PC-9 (cell line): ENCODE results near the gene WIPI1. TPM values are rescaled to one million over a fixed set of nuclear protein-coding genes. Genes with fewer than 3 reads are reported as not detected.

Experiments used
- BruUV-seq: library from RNA; stranded (reverse); fragments of 400-500 nt; replicated peaks from 2 replicates; lab custom pipeline; 2021; lab: Mats Ljungman, UMichigan
- CTCF ChIA-PET: fragments of 300-600 bp; sonication (Branson Sonifier 250); formaldehyde crosslinking; loops from one replicate; lab custom pipeline; 2022; ENCODE audit warnings: antibody characterized with exemption; lab: Charles Lee
- POLR2A ChIA-PET: fragments of 300-600 bp; sonication (Branson Sonifier 250); formaldehyde crosslinking; loops from one replicate; lab custom pipeline; 2022; ENCODE audit warnings: antibody characterized with exemption; ENCODE audit not compliant: unreplicated experiment; lab: Charles Lee
- DNase-seq, 2 experiments: peaks; one replicate each; pipeline versions ENCODE4 v3.0.0 to v3.0.0-alpha.2; 2015 to 2022; ENCODE audit warnings: mixed read lengths in 1 of 2
- H2AFZ ChIP-seq: fragments of 200-600 bp; sonication (generic); 2 replicates; pipeline ENCODE4 v1.8.1; 2017; ENCODE audit warnings: antibody characterized with exemption
- H3F3A ChIP-seq: fragments of 200-600 bp; sonication (generic); 2 replicates; pipeline ENCODE4 v1.8.1; 2017; ENCODE audit warnings: antibody characterized with exemption, mild to moderate bottlenecking, low read depth; ENCODE audit not compliant: insufficient read depth
- H3K27ac ChIP-seq: fragments of 200-600 bp; sonication (generic); 2 replicates; pipeline ENCODE4 v1.6.1; 2016; ENCODE audit warnings: mixed run types
- H3K27me3 ChIP-seq: fragments of 200-600 bp; sonication (generic); 2 replicates; pipeline ENCODE4 v1.6.1; 2016; ENCODE audit warnings: low read depth, mixed run types; ENCODE audit not compliant: insufficient read depth
- H3K36me3 ChIP-seq: fragments of 200-600 bp; sonication (generic); 2 replicates; pipeline ENCODE4 v1.6.1; 2016; ENCODE audit warnings: low read depth, mixed run types
- H3K4me1 ChIP-seq: fragments of 200-600 bp; sonication (generic); replicated peaks from 2 replicates; pipeline ENCODE4 v1.6.1; 2016; ENCODE audit warnings: mixed run types; ENCODE audit not compliant: insufficient read depth
- H3K4me2 ChIP-seq: fragments of 200-600 bp; sonication (generic); 2 replicates; pipeline ENCODE4 v1.6.1; 2017; ENCODE audit warnings: mixed run types
- H3K4me3 ChIP-seq: fragments of 200-600 bp; sonication (generic); 2 replicates; pipeline ENCODE4 v1.6.1; 2016; ENCODE audit warnings: mixed run types
- H3K79me2 ChIP-seq: fragments of 200-600 bp; sonication (generic); 2 replicates; pipeline ENCODE4 v1.6.1; 2017; ENCODE audit warnings: low read depth, mixed run types
- H3K9me2 ChIP-seq: fragments of 200-600 bp; sonication (generic); 2 replicates; pipeline ENCODE4 v1.8.1; 2017; ENCODE audit warnings: mild to moderate bottlenecking; ENCODE audit not compliant: insufficient read depth
- H3K9me3 ChIP-seq: fragments of 200-600 bp; sonication (generic); 2 replicates; pipeline ENCODE4 v1.8.1; 2016; ENCODE audit warnings: low read depth; ENCODE audit not compliant: insufficient read depth
- H4K20me1 ChIP-seq: fragments of 200-600 bp; sonication (generic); 2 replicates; pipeline ENCODE4 v1.8.1; 2017; ENCODE audit not compliant: insufficient read depth
- EZH2 ChIP-seq: fragments of 200-600 bp; sonication (generic); IDR thresholded peaks from 2 replicates; pipeline ENCODE4 v1.8.0; 2017; ENCODE audit warnings: antibody characterized with exemption, low read depth
- intact Hi-C: fragments of 100-400 bp; cut with micrococcal nuclease; formaldehyde crosslinking; loops from one replicate; pipeline ENCODE4 v1.10.0; 2022; ENCODE audit not compliant: unreplicated experiment
- total RNA-seq: library from RNA; stranded (reverse); gene quantifications from 2 replicates; pipeline ENCODE4 v1.2.3, GENCODE V29; 2021
- TF ChIP-seq, protein P1 (sequence below): fragments of 200-600 bp; sonication (generic); conservative IDR thresholded peaks from 2 replicates; pipeline ENCODE4 v1.6.1; 2017; ENCODE audit warnings: mixed run types, antibody characterized with exemption, mild to moderate bottlenecking, moderate library complexity

Gene WIPI1
- total RNA-seq, 1 experiment from 2014 or later, result 11.2 TPM

DNA sequence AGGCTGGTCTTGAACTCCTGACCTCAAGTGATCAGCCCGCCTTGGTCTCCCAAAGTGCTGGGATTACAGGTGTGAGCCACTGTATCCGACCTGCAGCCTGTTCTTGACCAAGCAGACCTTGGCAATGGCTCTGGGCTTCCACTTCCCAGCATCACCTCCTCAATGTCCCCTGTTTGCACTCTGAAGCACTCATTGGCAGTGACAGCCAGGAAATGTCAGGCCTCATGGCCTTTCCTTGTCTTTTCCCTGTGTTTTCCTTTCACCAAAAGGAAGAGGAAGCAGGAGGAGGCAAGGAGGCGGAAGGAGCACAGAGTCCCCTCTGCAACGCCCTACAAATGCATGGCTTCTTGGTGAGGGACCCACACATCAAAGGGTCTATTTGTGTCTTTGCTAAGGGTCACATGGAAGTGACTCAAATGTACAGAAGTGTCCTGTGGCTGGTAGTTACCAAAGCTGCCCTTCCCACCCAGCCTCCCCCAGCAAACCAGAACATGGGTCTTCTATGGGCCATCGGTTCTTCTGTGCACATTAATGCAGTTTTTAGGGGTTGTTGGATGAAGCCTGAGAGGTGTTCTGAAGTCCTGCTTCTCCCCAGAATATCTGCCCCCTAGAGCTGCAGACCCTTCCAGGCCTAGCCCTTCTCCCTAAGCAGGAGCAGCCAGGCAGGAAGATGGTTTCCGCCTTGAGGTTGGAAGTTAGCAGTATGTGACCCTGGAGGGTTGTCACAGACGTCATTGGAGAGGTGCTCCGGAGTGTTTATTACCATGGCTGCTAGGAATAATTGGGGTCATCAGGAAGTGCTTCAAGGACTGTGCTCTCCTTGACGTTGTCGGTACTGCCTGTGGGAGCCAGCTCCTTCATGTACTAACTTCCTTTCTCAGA lies 60.8 kb downstream of the WIPI1 start:
- Histone ChIP-seq H3F3A (peaks cover 12% of the 10 kb centered on the region), H3K4me1 (peaks cover 18% of the 10 kb centered on the region), H3K9me3 (no peaks in the 10 kb centered on the region), H3K27ac (no peak overlapping the region), H3K27me3 (no peaks in the 10 kb centered on the region), H3K36me3 (no peaks in the 10 kb centered on the region), H3K4me2 (no peak overlapping the region), H3K9me2 (no peaks in the 10 kb centered on the region), H4K20me1 (no peaks in the 10 kb centered on the region), H2AFZ (no peak overlapping the region), H3K79me2 (no peaks in the 10 kb centered on the region), H3K4me3 (no peak overlapping the region)
- intact Hi-C loops, result no loop called here
- POLR2A ChIA-PET, result no interaction called here
- no TSS peak for BruUV-seq
- TF ChIP-seq EZH2, result no peak
- TF ChIP-seq, protein P1, sequence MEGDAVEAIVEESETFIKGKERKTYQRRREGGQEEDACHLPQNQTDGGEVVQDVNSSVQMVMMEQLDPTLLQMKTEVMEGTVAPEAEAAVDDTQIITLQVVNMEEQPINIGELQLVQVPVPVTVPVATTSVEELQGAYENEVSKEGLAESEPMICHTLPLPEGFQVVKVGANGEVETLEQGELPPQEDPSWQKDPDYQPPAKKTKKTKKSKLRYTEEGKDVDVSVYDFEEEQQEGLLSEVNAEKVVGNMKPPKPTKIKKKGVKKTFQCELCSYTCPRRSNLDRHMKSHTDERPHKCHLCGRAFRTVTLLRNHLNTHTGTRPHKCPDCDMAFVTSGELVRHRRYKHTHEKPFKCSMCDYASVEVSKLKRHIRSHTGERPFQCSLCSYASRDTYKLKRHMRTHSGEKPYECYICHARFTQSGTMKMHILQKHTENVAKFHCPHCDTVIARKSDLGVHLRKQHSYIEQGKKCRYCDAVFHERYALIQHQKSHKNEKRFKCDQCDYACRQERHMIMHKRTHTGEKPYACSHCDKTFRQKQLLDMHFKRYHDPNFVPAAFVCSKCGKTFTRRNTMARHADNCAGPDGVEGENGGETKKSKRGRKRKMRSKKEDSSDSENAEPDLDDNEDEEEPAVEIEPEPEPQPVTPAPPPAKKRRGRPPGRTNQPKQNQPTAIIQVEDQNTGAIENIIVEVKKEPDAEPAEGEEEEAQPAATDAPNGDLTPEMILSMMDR, result no peak
- CTCF ChIA-PET, result no interaction called here
- no peak for DNase-seq

DNA sequence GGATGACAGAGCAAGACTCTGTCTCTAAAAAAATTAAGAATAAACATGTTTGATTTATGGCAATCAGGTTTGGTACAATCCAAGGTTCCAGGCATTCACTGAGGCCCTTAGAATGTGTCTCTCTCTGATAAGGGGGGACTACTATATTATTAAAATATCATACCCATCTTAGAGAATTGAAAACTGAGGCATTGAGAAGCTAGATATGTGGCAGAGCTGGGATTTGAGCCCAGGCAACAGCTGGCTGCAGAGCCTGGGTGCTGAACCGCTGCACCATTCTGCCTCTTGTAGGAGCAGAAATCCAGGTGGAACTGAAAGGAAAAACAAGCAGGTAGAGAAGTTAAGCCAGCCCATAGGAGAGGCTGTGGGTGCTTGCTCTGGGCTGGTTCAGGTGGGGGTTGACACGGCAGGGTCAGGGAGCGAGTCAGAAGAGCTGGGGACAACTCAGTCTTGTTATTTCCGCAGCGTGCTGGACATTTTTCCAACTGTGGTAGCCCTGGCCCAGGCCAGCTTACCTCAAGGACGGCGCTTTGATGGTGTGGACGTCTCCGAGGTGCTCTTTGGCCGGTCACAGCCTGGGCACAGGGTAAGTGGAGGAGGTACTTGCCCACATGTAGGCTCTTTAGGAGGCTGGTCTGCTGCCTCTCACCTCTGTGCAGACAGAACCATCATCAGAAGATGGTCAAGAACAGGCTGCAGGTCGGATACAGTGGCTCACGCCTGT lies 62.5 kb downstream of the WIPI1 start:
- DNase-seq, result no peak
- Histone ChIP-seq H3F3A (peaks cover 12% of the 10 kb centered on the region), H4K20me1 (no peaks in the 10 kb centered on the region), H3K4me2 (no peak overlapping the region), H3K27me3 (no peaks in the 10 kb centered on the region), H3K36me3 (no peaks in the 10 kb centered on the region), H3K79me2 (no peaks in the 10 kb centered on the region), H3K4me1 (peaks cover 16% of the 10 kb centered on the region), H3K9me3 (no peaks in the 10 kb centered on the region), H2AFZ (no peak overlapping the region), H3K27ac (no peak overlapping the region), H3K4me3 (no peak overlapping the region), H3K9me2 (no peaks in the 10 kb centered on the region)
- no TSS peak for BruUV-seq
- no peak for TF ChIP-seq EZH2
- TF ChIP-seq, protein P1, result no peak
- ChIA-PET POLR2A (no interaction called here), CTCF (no interaction called here)
- intact Hi-C loops, result no loop called here

DNA sequence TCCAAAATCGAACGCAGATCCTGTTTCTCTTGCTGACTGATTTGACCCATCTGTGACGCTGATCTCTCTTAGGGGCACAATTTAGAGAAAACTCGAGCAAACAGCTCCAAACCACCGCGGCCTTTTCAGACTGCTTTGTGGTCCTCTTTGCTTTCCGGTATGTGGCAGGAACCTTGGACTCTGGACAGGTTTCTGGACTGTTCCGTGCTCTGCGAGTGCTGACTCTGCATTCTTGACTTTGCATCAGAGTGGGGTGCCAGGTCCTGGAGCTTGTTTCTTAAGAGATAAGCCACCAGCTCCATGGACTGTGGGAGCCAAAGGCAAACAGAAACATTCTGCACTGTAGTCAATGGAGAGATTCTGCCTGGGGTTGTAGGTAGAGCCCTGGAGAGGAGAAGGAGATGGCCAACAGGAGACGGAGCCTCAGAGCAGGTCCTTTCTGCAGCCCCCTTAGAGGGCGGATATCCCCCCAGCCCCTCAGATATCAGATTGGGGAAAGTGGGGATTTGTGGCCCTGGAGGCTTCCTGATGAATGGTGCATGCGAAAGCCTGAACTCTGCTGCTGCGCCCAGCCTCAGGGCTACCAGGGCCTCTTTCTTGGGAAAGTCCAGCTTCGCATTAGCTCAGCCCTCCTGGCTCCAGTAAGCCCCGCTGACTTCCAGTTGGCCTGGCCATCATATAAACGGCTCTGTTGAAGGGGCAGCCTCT lies 65.6 kb downstream of the WIPI1 start:
- no peaks in the 10 kb centered on the region for H3K79me2 ChIP-seq
- H3K9me2 ChIP-seq, result no peaks in the 10 kb centered on the region
- H4K20me1 ChIP-seq, result no peaks in the 10 kb centered on the region
- intact Hi-C loops, result no loop called here
- H2AFZ ChIP-seq, result no peak overlapping the region
- H3K4me2 ChIP-seq, result no peak overlapping the region
- H3F3A ChIP-seq, result no peaks in the 10 kb centered on the region
- TF ChIP-seq, protein P1, result no peak
- TF ChIP-seq EZH2, result no peak
- H3K27me3 ChIP-seq, result no peaks in the 10 kb centered on the region
- no peaks in the 10 kb centered on the region for H3K4me1 ChIP-seq
- no peaks in the 10 kb centered on the region for H3K9me3 ChIP-seq
- H3K4me3 ChIP-seq, result no peak overlapping the region
- no peak for DNase-seq
- no TSS peak for BruUV-seq
- CTCF ChIA-PET, result interaction anchor here (0.6 kb wide), 1 partner anchor 45 kb away, joined by 7 read pairs; no protein-coding TSS in a partner anchor
- POLR2A ChIA-PET, result no interaction called here
- H3K36me3 ChIP-seq, result no peaks in the 10 kb centered on the region
- no peak overlapping the region for H3K27ac ChIP-seq
